ENCODE data around the gene CLDN6. TPM values are rescaled to one million over a fixed set of nuclear protein-coding genes. Genes with fewer than 3 reads are reported as not detected.

The CLDN6 gene
- not detected for total RNA-seq

DNA sequence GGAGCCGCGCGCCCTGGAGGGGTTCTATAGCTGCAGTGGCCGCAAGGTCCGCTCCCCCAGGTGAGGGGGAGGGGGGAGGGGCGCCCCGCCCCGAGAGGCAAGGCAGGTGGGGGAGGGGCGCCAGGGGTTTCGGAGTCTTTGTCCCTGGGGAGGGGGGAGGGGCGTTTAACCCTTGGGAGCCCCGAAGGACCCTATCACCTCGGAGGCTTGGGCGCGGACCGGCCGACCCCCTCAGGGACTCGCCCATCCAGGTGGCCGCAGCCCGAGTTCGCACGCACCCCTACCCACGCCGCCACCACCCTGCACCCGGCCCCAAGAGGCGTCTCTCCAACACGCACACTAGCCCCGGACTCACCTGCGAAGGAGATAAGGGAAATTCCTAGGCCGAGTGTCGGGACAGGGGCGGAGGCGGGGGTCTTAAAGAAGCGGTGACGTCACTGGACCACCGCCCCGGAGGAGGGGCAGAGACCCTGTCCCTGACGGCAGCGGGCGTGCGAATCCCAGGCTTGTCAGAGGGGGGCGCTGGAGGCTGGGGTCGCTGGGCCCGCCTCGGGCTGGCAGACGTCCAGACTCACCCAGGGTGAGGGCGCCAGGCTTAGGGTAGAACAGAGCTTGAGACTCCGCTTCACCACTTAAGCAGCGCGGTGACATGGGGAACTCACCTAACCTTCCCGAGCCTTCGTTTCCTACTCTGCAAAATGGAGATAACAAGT, at the start of gene CLDN6:
CLDN6 (minus strand) TSS at position 390 of the 713 bp plus-strand sequence. CDS start 2,162 bp downstream, outside the sequence.
- TF ChIP-seq CTCF (IDR thresholded peaks at IDR 0.05): peak in 1 of 4 experiments; percentile 13
- TF ChIP-seq POLR2AphosphoS5 (IDR thresholded peaks at IDR 0.05): no peak

DNA sequence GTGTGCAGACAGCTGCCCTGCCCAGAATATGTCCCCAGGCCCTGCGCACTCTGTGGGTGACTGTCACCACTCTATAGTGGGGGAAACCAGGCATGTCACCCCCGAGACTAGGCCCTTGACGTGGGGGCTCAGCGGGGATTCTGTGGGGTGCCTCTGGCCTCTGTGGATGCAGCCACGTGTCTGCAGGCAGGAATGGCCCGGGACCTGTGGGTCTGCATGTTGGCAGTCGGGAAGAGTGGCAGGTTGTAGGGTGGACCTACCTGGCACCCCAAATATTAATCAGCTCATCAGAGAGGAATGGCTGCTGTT, 48.4 kb upstream of the CLDN6 start:
- peak overlapping the region in 3 of 4 donors; percentile 55 to 64 (median 62) for H3K27ac ChIP-seq
- H3K4me3 ChIP-seq: peak overlapping the region in 1 of 2 donors; percentile 43
- no peak for TF ChIP-seq CTCF (IDR thresholded peaks at IDR 0.05)
- no peak for TF ChIP-seq POLR2A (IDR thresholded peaks at IDR 0.05)
- TF ChIP-seq POLR2AphosphoS5 (IDR thresholded peaks at IDR 0.05): no peak
- TF ChIP-seq EP300 (IDR thresholded peaks at IDR 0.05): no peak
- H3K4me1 ChIP-seq: peaks cover 0 to 23% (median 0%) of the 10 kb centered on the region in 3 donors
- no peaks in the 10 kb centered on the region for H3K9me3 ChIP-seq
- WGBS, 2 donors (ENCODE audit: low coverage in 1 of 2): no CpG with 5 or more reads among the region's 7 CpGs
- ATAC-seq: no peak
- H3K27me3 ChIP-seq: peaks cover 7% of the 10 kb centered on the region
- H3K36me3 ChIP-seq: no peaks in the 10 kb centered on the region

More for the DNA sequence above, at the start of gene CLDN6:
- peaks cover 59% of the 10 kb centered on the region for H3K27me3 ChIP-seq
- H3K9me3 ChIP-seq: no peaks in the 10 kb centered on the region
- H3K36me3 ChIP-seq: no peaks in the 10 kb centered on the region
- H3K4me1 ChIP-seq: peaks cover 0 to 46% (median 18%) of the 10 kb centered on the region in 3 donors
- no peak within 1 kb of the TSS for H3K4me3 ChIP-seq
- 8 to 33% methylated on average over 3 to 10 of the region's 52 CpGs for WGBS, 2 donors (ENCODE audit: low coverage in 1 of 2)
- ATAC-seq: no peak
- no peak within 1 kb of the TSS for H3K27ac ChIP-seq

GRCh38 chr16:3065742-3066439, 47.9 kb upstream of the CLDN6 start:
- H3K4me1 ChIP-seq: peaks cover 0 to 23% (median 0%) of the 10 kb centered on the region in 3 donors
- WGBS, 2 donors (ENCODE audit: low coverage in 1 of 2): 25 to 61% methylated on average over 4 to 6 of the region's 26 CpGs
- no peaks in the 10 kb centered on the region for H3K36me3 ChIP-seq
- peak overlapping the region in 3 of 4 donors; percentile 55 to 64 (median 62) for H3K27ac ChIP-seq
- H3K9me3 ChIP-seq: no peaks in the 10 kb centered on the region
- TF ChIP-seq POLR2AphosphoS5 (IDR thresholded peaks at IDR 0.05) (no peak), POLR2A (IDR thresholded peaks at IDR 0.05) (no peak), CTCF (IDR thresholded peaks at IDR 0.05) (no peak), EP300 (IDR thresholded peaks at IDR 0.05) (no peak)
- H3K27me3 ChIP-seq: peaks cover 7% of the 10 kb centered on the region
- ATAC-seq: peak; percentile 11
- peak overlapping the region; percentile 5 to 43 for H3K4me3 ChIP-seq

DNA sequence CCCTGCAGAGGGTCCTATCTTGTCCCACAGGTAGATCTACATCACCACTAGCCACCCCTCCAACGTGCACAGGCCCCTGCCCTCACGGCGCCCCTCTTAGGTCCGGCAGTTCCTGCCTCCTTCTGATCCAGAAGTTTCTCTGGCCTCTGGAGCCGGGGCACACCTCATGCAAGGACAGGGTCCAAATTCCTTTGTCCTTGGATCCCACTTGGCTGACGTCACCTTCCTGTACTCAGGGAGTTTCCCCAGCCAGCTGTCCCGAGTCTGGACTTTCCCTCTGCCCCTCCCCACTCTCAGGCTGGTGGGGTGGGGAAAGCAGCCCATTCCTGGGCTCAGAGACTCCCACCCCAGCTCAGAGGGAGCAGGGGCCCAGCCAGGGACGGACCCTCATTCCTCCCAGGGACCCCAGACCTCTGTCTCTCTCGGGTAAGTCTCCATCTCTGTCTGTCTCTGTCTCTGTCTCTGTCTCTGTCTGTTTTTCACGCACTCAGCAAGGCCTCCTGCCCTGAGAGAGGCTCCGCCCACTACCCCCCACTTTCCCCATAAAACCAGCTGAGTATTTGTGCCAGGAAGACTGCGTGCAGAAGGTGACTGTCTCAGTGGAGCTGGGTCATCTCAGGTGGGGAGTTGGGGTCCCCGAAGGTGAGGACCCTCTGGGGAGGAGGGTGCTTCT, 47.2 kb upstream of the CLDN6 start, which contains the start of gene IL32:
IL32 (plus strand) TSS at position 572 of the 673 bp plus-strand sequence. CDS start 172 bp downstream, outside the sequence.
- WGBS, 2 donors (ENCODE audit: low coverage in 1 of 2): 16% methylated on average over 7 of the region's 13 CpGs; no CpG with 5 or more reads in 1 of the 2 donors
- peaks cover 7% of the 10 kb centered on the region for H3K27me3 ChIP-seq
- peak within 1 kb of the TSS; percentile 5 to 43 for H3K4me3 ChIP-seq
- H3K9me3 ChIP-seq: no peaks in the 10 kb centered on the region
- H3K36me3 ChIP-seq: no peaks in the 10 kb centered on the region
- ATAC-seq: peak; percentile 91
- H3K4me1 ChIP-seq: peaks cover 0 to 25% (median 0%) of the 10 kb centered on the region in 3 donors
- peak within 1 kb of the TSS in 3 of 4 donors; percentile 55 to 64 (median 62) for H3K27ac ChIP-seq
- no peak for TF ChIP-seq CTCF (IDR thresholded peaks at IDR 0.05)

All from gastroesophageal sphincter (tissue), 4 donors.